VCaP (cell line): ENCODE measurements around the gene LDB1.
A peak's percentile ranks its signal among the peaks of the same experiment; 100 is the strongest.

Experiments
- H3K27ac ChIP-seq: fragments of 450-650 bp; 2 replicates; pipeline ENCODE4 v1.5.1; 2017
- TF ChIP-seq, protein P1 (sequence below): fragments of 450-650 bp; conservative IDR thresholded peaks from 2 replicates; pipeline ENCODE4 v1.5.1; 2017; ENCODE audit warnings: mild to moderate bottlenecking, moderate library complexity

LDB1 gene

DNA sequence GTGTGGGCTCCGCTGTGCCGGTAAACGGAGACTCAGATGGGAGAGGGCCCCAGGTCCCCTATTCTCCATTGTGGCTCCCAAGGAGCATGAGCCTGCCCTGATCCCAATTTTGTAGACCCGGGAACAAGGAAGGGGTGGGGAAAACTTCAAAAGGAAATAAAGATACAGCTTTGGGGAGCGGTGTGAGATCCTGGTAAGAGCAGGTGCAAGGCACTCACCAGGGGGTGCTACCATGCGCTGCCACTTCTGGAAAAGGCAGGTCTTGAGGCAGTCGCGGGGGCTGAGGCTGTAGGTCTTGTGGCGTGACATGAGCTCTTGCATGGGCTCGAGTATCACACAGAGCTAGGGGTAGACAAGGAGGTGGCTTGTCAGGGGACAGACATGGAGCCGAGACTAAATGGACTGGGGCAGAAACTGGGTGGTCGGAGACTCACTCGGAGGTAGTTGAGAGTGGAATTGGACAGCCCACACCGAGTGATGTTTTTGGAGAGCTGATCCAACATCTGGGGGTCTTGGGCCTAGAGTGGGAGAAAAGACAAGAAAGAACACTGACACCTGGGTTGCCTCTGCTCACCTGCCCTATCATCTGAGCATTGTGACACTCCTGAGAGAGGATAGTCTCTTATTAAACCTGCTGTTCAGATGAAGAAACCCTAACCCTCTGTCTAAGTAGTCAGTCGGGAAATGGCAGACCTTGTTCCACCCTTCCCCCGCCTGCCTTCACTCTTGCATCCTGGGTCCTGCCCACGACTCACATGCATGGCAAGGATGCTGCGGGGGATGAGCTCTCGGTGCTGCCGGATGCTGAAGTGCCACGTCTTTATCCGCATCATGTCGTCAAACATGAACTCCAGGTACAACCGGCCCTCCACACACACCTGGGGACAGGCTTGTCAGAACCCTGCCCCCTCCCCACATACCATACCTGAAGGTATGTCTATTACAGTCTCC, 10.7 kb downstream of the LDB1 start:
- TF ChIP-seq, protein P1, sequence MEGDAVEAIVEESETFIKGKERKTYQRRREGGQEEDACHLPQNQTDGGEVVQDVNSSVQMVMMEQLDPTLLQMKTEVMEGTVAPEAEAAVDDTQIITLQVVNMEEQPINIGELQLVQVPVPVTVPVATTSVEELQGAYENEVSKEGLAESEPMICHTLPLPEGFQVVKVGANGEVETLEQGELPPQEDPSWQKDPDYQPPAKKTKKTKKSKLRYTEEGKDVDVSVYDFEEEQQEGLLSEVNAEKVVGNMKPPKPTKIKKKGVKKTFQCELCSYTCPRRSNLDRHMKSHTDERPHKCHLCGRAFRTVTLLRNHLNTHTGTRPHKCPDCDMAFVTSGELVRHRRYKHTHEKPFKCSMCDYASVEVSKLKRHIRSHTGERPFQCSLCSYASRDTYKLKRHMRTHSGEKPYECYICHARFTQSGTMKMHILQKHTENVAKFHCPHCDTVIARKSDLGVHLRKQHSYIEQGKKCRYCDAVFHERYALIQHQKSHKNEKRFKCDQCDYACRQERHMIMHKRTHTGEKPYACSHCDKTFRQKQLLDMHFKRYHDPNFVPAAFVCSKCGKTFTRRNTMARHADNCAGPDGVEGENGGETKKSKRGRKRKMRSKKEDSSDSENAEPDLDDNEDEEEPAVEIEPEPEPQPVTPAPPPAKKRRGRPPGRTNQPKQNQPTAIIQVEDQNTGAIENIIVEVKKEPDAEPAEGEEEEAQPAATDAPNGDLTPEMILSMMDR, result no peak
- no peak overlapping the region for H3K27ac ChIP-seq

GRCh38 chr10:102106998-102107397, 13.2 kb downstream of the LDB1 start:
- no peak overlapping the region for H3K27ac ChIP-seq

GRCh38 chr10:102102421-102102820, 17.7 kb downstream of the LDB1 start:
- TF ChIP-seq, protein P1, result no peak
- H3K27ac ChIP-seq, result no peak overlapping the region

More at GRCh38 chr10:102106998-102107397, 13.2 kb downstream of the LDB1 start:
- TF ChIP-seq, protein P1, result no peak

- no peak overlapping the region for H3K27ac ChIP-seq
- TF ChIP-seq, protein P1, result peak; percentile 34
Observed at GRCh38 chr10:102101152-102101551, 19.0 kb downstream of the LDB1 start.

DNA sequence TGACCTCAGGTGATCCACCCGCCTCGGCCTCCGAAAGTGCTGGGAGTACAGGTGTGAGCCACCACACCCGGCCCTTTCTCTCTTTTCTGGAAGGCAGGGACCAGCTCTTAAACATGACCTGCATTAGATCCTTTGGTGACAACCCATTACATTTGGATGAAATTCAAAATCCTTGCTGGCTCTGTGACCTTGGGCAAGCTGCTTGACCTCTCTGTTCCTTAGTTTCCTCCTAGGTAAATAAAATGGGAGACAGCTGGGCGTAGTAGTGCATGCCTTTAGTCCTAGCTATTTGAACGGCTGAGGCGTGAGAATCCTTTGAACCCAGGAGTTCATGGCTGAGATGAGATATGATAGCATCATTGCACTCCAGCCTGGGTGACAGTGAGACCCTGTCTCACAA, 23.7 kb downstream of the LDB1 start:
- no peak overlapping the region for H3K27ac ChIP-seq
- TF ChIP-seq, protein P1, result no peak

GRCh38 chr10:102090772-102091171, 29.4 kb downstream of the LDB1 start:
- TF ChIP-seq, protein P1, result no peak
- no peak overlapping the region for H3K27ac ChIP-seq

DNA sequence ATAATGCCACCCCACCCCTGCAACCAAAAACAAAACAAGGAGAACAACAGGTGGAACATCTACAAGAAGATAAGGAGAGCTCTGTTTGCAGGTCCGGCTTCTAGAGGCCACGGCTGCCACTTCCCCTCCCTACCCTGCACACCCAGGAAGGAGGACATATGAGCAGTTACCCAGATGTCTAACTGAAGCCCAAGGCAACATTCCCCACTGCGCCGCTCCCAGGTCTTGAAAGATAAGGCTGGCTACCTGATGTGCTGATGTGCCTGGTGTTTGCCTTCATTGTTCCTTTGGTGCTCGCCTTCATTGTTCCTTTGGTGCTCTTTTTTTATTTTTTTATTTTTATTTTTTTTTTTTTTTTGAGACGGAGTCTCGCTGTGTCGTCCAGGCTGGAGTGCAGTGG, 34.0 kb downstream of the LDB1 start:
- no peak overlapping the region for H3K27ac ChIP-seq
- TF ChIP-seq, protein P1, result no peak
